ENCODE measurements around the gene GSC2.

GSC2 gene

DNA sequence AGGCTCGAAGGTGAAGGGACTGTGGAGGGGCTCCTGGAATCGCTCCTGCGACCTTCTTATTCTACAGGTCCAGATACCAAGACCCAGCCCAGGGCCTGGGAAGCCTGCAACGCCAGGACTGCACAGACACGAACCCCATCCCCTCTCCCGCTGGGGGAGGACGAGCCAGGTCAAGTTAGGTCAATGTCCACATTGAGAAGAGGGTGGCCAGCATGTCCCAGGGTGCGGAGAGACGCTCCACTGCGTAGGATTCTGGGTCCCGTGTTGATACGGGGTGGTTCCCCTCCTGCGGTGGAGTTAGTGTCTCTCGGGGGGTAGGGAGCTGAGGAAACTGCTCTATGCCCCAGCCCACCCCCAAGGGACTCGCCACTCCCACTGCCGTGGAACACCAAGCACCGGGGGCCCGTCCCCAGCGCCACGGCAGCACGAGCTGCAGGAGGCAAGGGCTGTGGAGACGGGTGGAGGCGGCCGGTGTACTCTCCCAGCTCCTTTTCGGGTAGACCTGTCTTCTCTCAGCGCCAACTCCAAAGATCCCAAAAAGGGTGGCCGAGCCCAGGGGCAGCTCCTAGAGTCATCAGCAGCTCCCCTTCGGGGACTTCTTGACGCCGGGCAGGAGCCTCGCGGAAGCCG, 1.6 kb downstream of the GSC2 start:
- H3K36me3 ChIP-seq (ENCODE audit: low read depth) = no peaks in the 10 kb centered on the region
- DNase-seq (ENCODE audit: low spot score) (no peak), ATAC-seq (ENCODE audit: low read depth) (no peak)
- no peaks in the 10 kb centered on the region for H3K9me3 ChIP-seq (ENCODE audit: severe bottlenecking)
- H3K4me3 ChIP-seq (ENCODE audit: severe bottlenecking) = no peak overlapping the region
- H3K27ac ChIP-seq (ENCODE audit: poor library complexity, severe bottlenecking) = no peak overlapping the region
- TF ChIP-seq, protein P1, sequence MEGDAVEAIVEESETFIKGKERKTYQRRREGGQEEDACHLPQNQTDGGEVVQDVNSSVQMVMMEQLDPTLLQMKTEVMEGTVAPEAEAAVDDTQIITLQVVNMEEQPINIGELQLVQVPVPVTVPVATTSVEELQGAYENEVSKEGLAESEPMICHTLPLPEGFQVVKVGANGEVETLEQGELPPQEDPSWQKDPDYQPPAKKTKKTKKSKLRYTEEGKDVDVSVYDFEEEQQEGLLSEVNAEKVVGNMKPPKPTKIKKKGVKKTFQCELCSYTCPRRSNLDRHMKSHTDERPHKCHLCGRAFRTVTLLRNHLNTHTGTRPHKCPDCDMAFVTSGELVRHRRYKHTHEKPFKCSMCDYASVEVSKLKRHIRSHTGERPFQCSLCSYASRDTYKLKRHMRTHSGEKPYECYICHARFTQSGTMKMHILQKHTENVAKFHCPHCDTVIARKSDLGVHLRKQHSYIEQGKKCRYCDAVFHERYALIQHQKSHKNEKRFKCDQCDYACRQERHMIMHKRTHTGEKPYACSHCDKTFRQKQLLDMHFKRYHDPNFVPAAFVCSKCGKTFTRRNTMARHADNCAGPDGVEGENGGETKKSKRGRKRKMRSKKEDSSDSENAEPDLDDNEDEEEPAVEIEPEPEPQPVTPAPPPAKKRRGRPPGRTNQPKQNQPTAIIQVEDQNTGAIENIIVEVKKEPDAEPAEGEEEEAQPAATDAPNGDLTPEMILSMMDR (IDR thresholded peaks at IDR 0.05; ENCODE audit: poor library complexity, severe bottlenecking) = no peak
- H3K27me3 ChIP-seq (ENCODE audit: insufficient read depth, poor library complexity, severe bottlenecking) = peaks cover 41% of the 10 kb centered on the region
- H3K4me1 ChIP-seq (ENCODE audit: insufficient read depth, poor library complexity, severe bottlenecking) = peaks cover 3% of the 10 kb centered on the region

DNA sequence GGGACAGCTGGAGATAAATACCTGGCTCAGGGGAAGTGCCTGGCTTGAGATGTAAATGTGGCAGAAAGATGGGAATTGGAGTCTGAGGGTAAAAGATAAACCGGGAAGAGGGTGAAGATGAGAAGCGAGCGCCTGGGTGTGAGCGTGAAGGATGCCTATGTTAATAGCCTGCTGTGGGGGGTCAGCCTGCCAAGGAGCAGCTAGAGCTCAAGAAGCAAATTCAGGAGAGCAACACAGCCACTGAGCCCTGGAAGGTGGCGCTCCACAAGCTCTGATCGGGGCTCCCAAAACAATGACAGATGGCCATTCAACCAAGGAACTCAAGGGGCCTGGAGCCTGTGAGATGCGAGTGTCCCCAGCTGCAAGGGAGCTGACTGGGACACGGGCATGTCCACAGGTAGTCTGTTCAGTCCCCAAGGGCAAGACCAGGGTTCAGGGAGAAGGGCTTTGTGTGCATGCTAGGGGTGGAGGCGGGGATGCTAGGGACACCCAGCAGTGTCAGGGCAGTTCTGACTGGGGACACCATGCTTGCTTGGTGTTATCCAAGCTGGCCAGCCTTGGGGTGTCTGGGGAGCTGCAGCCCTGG, 2.8 kb downstream of the GSC2 start:
- Histone ChIP-seq H3K27ac (ENCODE audit: poor library complexity, severe bottlenecking) (no peak overlapping the region), H3K36me3 (ENCODE audit: low read depth) (peaks cover 5% of the 10 kb centered on the region), H3K4me1 (ENCODE audit: insufficient read depth, poor library complexity, severe bottlenecking) (peaks cover 3% of the 10 kb centered on the region), H3K4me3 (ENCODE audit: severe bottlenecking) (no peak overlapping the region), H3K9me3 (ENCODE audit: severe bottlenecking) (no peaks in the 10 kb centered on the region), H3K27me3 (ENCODE audit: insufficient read depth, poor library complexity, severe bottlenecking) (peaks cover 40% of the 10 kb centered on the region)
- ATAC-seq (ENCODE audit: low read depth) (no peak), DNase-seq (ENCODE audit: low spot score) (no peak)
- TF ChIP-seq, protein P1 (IDR thresholded peaks at IDR 0.05; ENCODE audit: poor library complexity, severe bottlenecking) = no peak

DNA sequence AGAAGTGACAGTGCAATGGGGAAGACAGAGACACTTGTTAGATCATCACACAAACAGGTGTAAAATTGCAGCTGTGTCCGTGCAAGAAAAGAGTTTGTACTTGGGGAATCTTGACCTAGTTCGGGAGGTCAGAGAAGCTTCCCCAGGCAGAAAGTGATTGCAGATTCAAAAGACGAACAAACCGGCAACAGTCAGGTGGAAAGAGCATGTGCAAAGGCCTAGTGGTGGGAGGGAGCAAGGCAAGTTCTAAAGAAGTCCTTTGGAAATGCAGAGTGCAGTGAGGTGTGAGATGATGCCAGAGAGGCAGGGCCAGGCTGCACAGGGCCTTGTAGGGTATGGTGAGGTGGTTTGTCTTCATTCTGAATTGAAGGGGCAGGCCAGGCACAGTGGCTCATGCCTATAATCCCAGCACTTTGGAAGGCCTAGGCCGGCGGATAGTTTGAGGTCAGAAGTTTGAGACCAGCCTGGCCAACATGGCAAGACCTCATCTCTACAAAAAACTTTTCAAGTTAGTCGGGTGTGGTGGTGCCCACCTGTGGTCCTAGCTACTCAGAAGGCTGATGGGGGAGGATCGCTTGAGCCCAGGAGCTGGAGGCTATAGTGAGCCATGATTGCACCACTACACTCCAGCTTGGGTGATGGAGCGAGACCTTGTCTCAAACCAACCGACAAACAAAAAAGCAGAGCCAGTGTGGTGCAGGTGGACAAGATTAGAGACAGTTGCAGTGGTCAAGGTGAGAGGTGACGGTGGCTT, 3.7 kb downstream of the GSC2 start:
- Histone ChIP-seq H3K4me3 (ENCODE audit: severe bottlenecking) (no peak overlapping the region), H3K9me3 (ENCODE audit: severe bottlenecking) (no peaks in the 10 kb centered on the region), H3K4me1 (ENCODE audit: insufficient read depth, poor library complexity, severe bottlenecking) (peaks cover 3% of the 10 kb centered on the region), H3K27ac (ENCODE audit: poor library complexity, severe bottlenecking) (no peak overlapping the region), H3K36me3 (ENCODE audit: low read depth) (peaks cover 14% of the 10 kb centered on the region), H3K27me3 (ENCODE audit: insufficient read depth, poor library complexity, severe bottlenecking) (peaks cover 31% of the 10 kb centered on the region)
- DNase-seq (ENCODE audit: low spot score) (no peak), ATAC-seq (ENCODE audit: low read depth) (no peak)
- TF ChIP-seq, protein P1 (IDR thresholded peaks at IDR 0.05; ENCODE audit: poor library complexity, severe bottlenecking) = no peak

DNA sequence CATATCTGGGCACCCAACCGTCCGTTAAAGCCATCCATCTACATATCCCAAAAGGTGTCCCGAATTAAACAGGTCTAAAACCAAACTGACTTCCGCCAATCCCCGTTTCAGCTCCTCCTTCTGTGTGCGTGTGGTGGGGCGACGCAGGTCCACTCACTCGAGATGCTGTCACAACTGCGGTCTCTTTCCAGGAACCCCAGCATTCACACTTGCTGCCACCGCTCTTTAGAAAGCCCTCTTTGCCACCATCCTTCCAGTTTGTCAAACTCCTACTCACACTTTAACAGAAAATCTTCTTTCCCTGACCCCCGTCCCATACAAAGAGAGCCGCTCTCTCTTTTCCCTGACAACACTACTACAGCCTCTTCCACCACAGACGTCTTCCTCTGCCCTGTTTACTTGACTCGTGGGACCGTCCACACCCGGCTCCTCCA, 6.1 kb downstream of the GSC2 start:
- TF ChIP-seq, protein P1 (IDR thresholded peaks at IDR 0.05; ENCODE audit: poor library complexity, severe bottlenecking) = no peak
- H3K36me3 ChIP-seq (ENCODE audit: low read depth) = peaks cover 36% of the 10 kb centered on the region

More for the DNA sequence above, 6.1 kb downstream of the GSC2 start:
- H3K4me3 ChIP-seq (ENCODE audit: severe bottlenecking) = peak overlapping the region; percentile 67
- ATAC-seq (ENCODE audit: low read depth) = no peak
- no peaks in the 10 kb centered on the region for H3K9me3 ChIP-seq (ENCODE audit: severe bottlenecking)
- H3K27ac ChIP-seq (ENCODE audit: poor library complexity, severe bottlenecking) = no peak overlapping the region
- H3K27me3 ChIP-seq (ENCODE audit: insufficient read depth, poor library complexity, severe bottlenecking) = peaks cover 14% of the 10 kb centered on the region
- peaks cover 3% of the 10 kb centered on the region for H3K4me1 ChIP-seq (ENCODE audit: insufficient read depth, poor library complexity, severe bottlenecking)
- no peak for DNase-seq (ENCODE audit: low spot score)

Data from RWPE2 (cell line).